Left lung (tissue), 10 donors: ENCODE results near the gene BNC2. TPM values are rescaled to one million over a fixed set of nuclear protein-coding genes. Genes with fewer than 3 reads are reported as not detected.

ENCODE experiments used
- ATAC-seq: fragments of 200-7000 bp; cut with Tn5 transposase; one replicate; pipeline ENCODE4 v1.9.1; 2020; ENCODE audit warnings: moderate library complexity
- DNase-seq, 4 donors: peaks; one replicate each; pipeline ENCODE4 v3.0.0-alpha.2; 2013 to 2020
- H3K27ac ChIP-seq, 2 donors: fragments of 200-600 bp; sonication (generic) in 1 of 2; one replicate each; pipeline versions ENCODE4 v1.5.0 to v1.8.0; 2020 to 2021
- H3K27me3 ChIP-seq, 2 donors: fragments of 200-600 bp; sonication (generic) in 1 of 2; one replicate each; pipeline versions ENCODE4 v1.5.0 to v1.8.0; 2020 to 2021
- H3K36me3 ChIP-seq, 2 donors: fragments of 200-600 bp; sonication (generic) in 1 of 2; one replicate each; pipeline versions ENCODE4 v1.5.0 to v1.8.0; 2020 to 2021
- H3K4me1 ChIP-seq, 2 donors: fragments of 200-600 bp; one replicate each; pipeline ENCODE4 v1.8.0; 2021
- H3K4me3 ChIP-seq, 2 donors: fragments of 200-600 bp; sonication (generic) in 1 of 2; one replicate each; pipeline versions ENCODE4 v1.5.0 to v1.8.0; 2020 to 2021; ENCODE audit warnings: mild to moderate bottlenecking in 1 of 2
- H3K9me3 ChIP-seq, 2 donors: fragments of 200-600 bp; sonication (generic) in 1 of 2; one replicate each; pipeline versions ENCODE4 v1.5.0 to v1.8.0; 2020 to 2021
- CTCF ChIP-seq, 2 donors: fragments of 200-600 bp; sonication (generic) in 1 of 2; IDR thresholded peaks; one replicate each; pipeline versions ENCODE4 v1.5.0 to v1.8.0; 2021; ENCODE audit warnings: antibody characterized with exemption in 2 of 2
- intact Hi-C, 2 donors: fragments of 100-400 bp; cut with DNase I; formaldehyde crosslinking; loops; one replicate each; pipeline versions ENCODE4 v1.11.2 to v1.14.2; 2022
- polyA plus RNA-seq, 6 donors: library from polyadenylated mRNA; unstranded; fragments of 120-200 nt; gene quantifications; one replicate each; pipeline ENCODE4 v1.2.1, GENCODE V29; 2013; ENCODE audit not compliant: insufficient read length in 6 of 6
- total RNA-seq, 2 donors: library from RNA; stranded (reverse); fragmentation: NEBNext Ultra II Directional; extraction: Animal tissue kit (Norgen Biotek cat#: 25700); gene quantifications; one replicate each; pipeline ENCODE4 v1.2.1, GENCODE V29; 2021
- donor health status: DM: no; HTN: yes; CAD: no.
- donor health status: DM: no; HTN: no; CAD: no.

The BNC2 gene
- total and polyA plus RNA-seq, 8 donors: 9.6 to 19.3 (median 12.9) TPM

- intact Hi-C loops: no loop called here
- no peak overlapping the region for H3K27ac ChIP-seq
- H3K36me3 ChIP-seq: no peaks in the 10 kb centered on the region
- H3K27me3 ChIP-seq: no peaks in the 10 kb centered on the region
- no peak overlapping the region for H3K4me3 ChIP-seq
- H3K9me3 ChIP-seq: peaks cover 0 to 5% of the 10 kb centered on the region in 2 donors
- DNase-seq: no peak
- no peak for ATAC-seq
- H3K4me1 ChIP-seq: no peaks in the 10 kb centered on the region
- no peak for TF ChIP-seq CTCF (IDR thresholded peaks at IDR 0.05)
Observed at GRCh38 chr9:16386007-16386826, 484.3 kb downstream of the BNC2 start.

- Histone ChIP-seq H3K9me3 (peaks cover 0 to 5% of the 10 kb centered on the region in 2 donors), H3K27me3 (no peaks in the 10 kb centered on the region), H3K4me1 (no peaks in the 10 kb centered on the region), H3K36me3 (no peaks in the 10 kb centered on the region), H3K4me3 (no peak overlapping the region), H3K27ac (no peak overlapping the region)
- TF ChIP-seq CTCF (IDR thresholded peaks at IDR 0.05): no peak
- no peak for DNase-seq
- no peak for ATAC-seq
- intact Hi-C loops: no loop called here
Observed at GRCh38 chr9:16385590-16385989, 484.9 kb downstream of the BNC2 start.

DNA sequence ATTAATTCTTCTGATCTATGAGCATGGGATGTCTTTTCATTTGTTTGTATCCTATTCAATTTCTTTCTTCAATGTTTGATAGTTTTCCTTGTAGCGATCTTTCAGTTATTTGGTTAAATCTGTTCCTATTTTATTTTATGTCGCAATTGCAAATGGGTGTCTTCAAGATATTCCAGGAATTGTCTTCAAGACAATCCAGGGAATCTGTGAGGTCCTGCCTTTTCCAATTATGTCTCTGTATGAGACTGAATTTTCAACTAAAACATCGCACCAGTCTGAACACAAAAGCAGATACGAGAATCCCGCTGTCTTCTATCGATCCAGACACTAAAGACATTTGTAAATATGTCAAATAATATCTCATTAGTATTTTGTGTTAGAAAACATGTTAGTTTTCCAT, 485.5 kb downstream of the BNC2 start:
- Histone ChIP-seq H3K27me3 (no peaks in the 10 kb centered on the region), H3K4me1 (no peaks in the 10 kb centered on the region), H3K4me3 (no peak overlapping the region), H3K36me3 (no peaks in the 10 kb centered on the region), H3K27ac (no peak overlapping the region), H3K9me3 (peaks cover 0 to 5% of the 10 kb centered on the region in 2 donors)
- DNase-seq (no peak), ATAC-seq (no peak)
- intact Hi-C loops: no loop called here
- TF ChIP-seq CTCF (IDR thresholded peaks at IDR 0.05): no peak

GRCh38 chr9:16377311-16377710, 493.2 kb downstream of the BNC2 start:
- intact Hi-C loops: no loop called here
- ATAC-seq (no peak), DNase-seq (no peak)
- H3K27me3 ChIP-seq: no peaks in the 10 kb centered on the region
- no peak for TF ChIP-seq CTCF (IDR thresholded peaks at IDR 0.05)
- no peaks in the 10 kb centered on the region for H3K36me3 ChIP-seq
- no peaks in the 10 kb centered on the region for H3K4me1 ChIP-seq
- H3K27ac ChIP-seq: no peak overlapping the region
- no peak overlapping the region for H3K4me3 ChIP-seq
- no peaks in the 10 kb centered on the region for H3K9me3 ChIP-seq

- intact Hi-C loops: no loop called here
- H3K36me3 ChIP-seq: no peaks in the 10 kb centered on the region
Observed at GRCh38 chr9:16371306-16371705, 499.2 kb downstream of the BNC2 start.

More at GRCh38 chr9:16371306-16371705, 499.2 kb downstream of the BNC2 start:
- Histone ChIP-seq H3K9me3 (no peaks in the 10 kb centered on the region), H3K4me1 (no peaks in the 10 kb centered on the region), H3K27ac (no peak overlapping the region), H3K4me3 (no peak overlapping the region), H3K27me3 (no peaks in the 10 kb centered on the region)
- DNase-seq: no peak
- TF ChIP-seq CTCF (IDR thresholded peaks at IDR 0.05): no peak
- no peak for ATAC-seq
